Heart right ventricle (tissue), 16 donors: ENCODE data around the gene KMT2C. TPM values are rescaled to one million over a fixed set of nuclear protein-coding genes. Genes with fewer than 3 reads are reported as not detected.

Experiments used
- ATAC-seq, 8 donors: fragments of 200-7000 bp; cut with Tn5 transposase; one replicate each; pipeline ENCODE4 v1.9.1; 2020; ENCODE audit warnings: mild to moderate bottlenecking in 8 of 8, moderate library complexity in 8 of 8, moderate number of reproducible peaks in 1 of 8
- DNase-seq, 2 donors: peaks; one replicate each; pipeline ENCODE4 v3.0.0-alpha.2; 2020
- H3K27ac ChIP-seq, 10 donors: fragments of 200-600 bp; sonication (generic) in 2 of 10; one replicate each; pipeline versions ENCODE4 v1.5.0 to v1.8.0; 2020 to 2022; ENCODE audit warnings: mild to moderate bottlenecking in 3 of 10
- H3K27me3 ChIP-seq, 7 donors: fragments of 200-600 bp; one replicate each; pipeline ENCODE4 v1.8.0; 2021 to 2022; ENCODE audit warnings: mild to moderate bottlenecking in 2 of 7
- H3K36me3 ChIP-seq, 9 donors: fragments of 200-600 bp; sonication (generic) in 1 of 9; one replicate each; pipeline versions ENCODE4 v1.5.0 to v1.8.0; 2020 to 2022; ENCODE audit warnings: mild to moderate bottlenecking in 2 of 9
- H3K4me1 ChIP-seq, 9 donors: fragments of 200-600 bp; sonication (generic) in 1 of 9; one replicate each; pipeline versions ENCODE4 v1.5.0 to v1.8.0; 2020 to 2022; ENCODE audit warnings: mild to moderate bottlenecking in 4 of 9
- H3K4me3 ChIP-seq, 10 donors: fragments of 200-600 bp; sonication (generic) in 2 of 10; one replicate each; pipeline versions ENCODE4 v1.5.0 to v1.8.0; 2020 to 2022; ENCODE audit warnings: mild to moderate bottlenecking in 7 of 10, moderate library complexity in 2 of 10
- H3K9me3 ChIP-seq, 11 donors: fragments of 200-600 bp in 10 of 11; sonication (generic) in 2 of 11; one replicate each; pipeline versions ENCODE4 v1.5.0 to v1.8.0; 2013 to 2022; ENCODE audit warnings: mild to moderate bottlenecking in 2 of 11, control low read depth in 1 of 11, moderate library complexity in 1 of 11
- WGBS, 2 donors: extraction: QIAGEN DNeasy Blood & Tissue Kit; methylation state at CpG; one replicate each; pipeline ENCODE4 v1.1.7; 2013; ENCODE audit warnings: inconsistent platforms in 1 of 2; 5-methylcytosine and 5-hydroxymethylcytosine counted together
- intact Hi-C, 10 donors: fragments of 100-400 bp; cut with DNase I; formaldehyde crosslinking; loops; one replicate each; pipeline versions ENCODE4 v1.11.1 to v1.14.2; 2022
- polyA plus RNA-seq, 2 donors: library from polyadenylated mRNA; stranded (reverse); fragments of 200-250 nt; gene quantifications; one replicate each; pipeline ENCODE4 v1.2.3, GENCODE V29; 2013
- total RNA-seq, 10 donors: library from RNA; stranded (reverse); fragmentation: NEBNext Ultra II Directional in 3 of 10; extraction: Animal tissue kit (Norgen Biotek cat#: 25700) in 3 of 10; gene quantifications; one replicate each; pipeline versions ENCODE4 v1.2.1 to v1.2.4, GENCODE V29; 2021 to 2023
- TF ChIP-seq, protein P1 (sequence below), 9 donors: fragments of 200-600 bp; sonication (generic) in 2 of 9; IDR thresholded peaks; one replicate each; pipeline versions ENCODE4 v1.5.0 to v1.8.0; 2021 to 2022; ENCODE audit warnings: antibody characterized with exemption in 9 of 9, mild to moderate bottlenecking in 5 of 9, moderate library complexity in 1 of 9
- donor health status: Arrhythmogenic right ventricular cardiomyopathy.
- donor health status: ischemic (EF 13 %, LVEDD 7.1; RV severe dilation, severe dysfunction).
- donor health status: healthy with polysubstance abuse.
- donor health status: DM: no; HTN: yes; CAD: no.
- donor health status: DM: no; HTN: no; CAD: no.
- donor health status: ischemic (EF 25% LVEDD 6.9; RV normal size, moderate dysfunction).
- donor health status: ischemic (EF 25% LVEDD 5.7; RV mildly dilated, moderate dysfunction).
- donor health status: healthy.
- donor health status: DM: yes; HTN: yes; CAD: no.
- donor health status: Ischemic cardiomyopathy.
- donor health status: ischemic (EF 35%, LVEDD 5.7; RV mildly dilated, moderate dysfunction).
- donor health status: nonischemic (EF 11% LVEDD 7.7; RV severe dilation, severe dysfunction).
- donor health status: DM: yes; HTN: yes; CAD: no.
- donor health status: PGD.
- donor health status: ischemic (EF 29% LVEDD 5.4; RV normal size, mild dysfunction).
- donor health status: nonischemic (EF 23%, LVEDD 6.1; RV moderate dilation, normal function).

Gene KMT2C
- total and polyA plus RNA-seq, 12 donors: 5.5 to 54.3 (median 46.3) TPM

- no peaks in the 10 kb centered on the region for H3K9me3 ChIP-seq
- TF ChIP-seq, protein P1, sequence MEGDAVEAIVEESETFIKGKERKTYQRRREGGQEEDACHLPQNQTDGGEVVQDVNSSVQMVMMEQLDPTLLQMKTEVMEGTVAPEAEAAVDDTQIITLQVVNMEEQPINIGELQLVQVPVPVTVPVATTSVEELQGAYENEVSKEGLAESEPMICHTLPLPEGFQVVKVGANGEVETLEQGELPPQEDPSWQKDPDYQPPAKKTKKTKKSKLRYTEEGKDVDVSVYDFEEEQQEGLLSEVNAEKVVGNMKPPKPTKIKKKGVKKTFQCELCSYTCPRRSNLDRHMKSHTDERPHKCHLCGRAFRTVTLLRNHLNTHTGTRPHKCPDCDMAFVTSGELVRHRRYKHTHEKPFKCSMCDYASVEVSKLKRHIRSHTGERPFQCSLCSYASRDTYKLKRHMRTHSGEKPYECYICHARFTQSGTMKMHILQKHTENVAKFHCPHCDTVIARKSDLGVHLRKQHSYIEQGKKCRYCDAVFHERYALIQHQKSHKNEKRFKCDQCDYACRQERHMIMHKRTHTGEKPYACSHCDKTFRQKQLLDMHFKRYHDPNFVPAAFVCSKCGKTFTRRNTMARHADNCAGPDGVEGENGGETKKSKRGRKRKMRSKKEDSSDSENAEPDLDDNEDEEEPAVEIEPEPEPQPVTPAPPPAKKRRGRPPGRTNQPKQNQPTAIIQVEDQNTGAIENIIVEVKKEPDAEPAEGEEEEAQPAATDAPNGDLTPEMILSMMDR (IDR thresholded peaks at IDR 0.05): no peak
- WGBS, 2 donors: 27 to 36% methylated on average over 9 of the region's 9 CpGs
- H3K4me3 ChIP-seq: no peak overlapping the region
- intact Hi-C loops: loop anchor here in 1 of 10 donors (10.0 kb wide), 1 partner anchor 102 kb away; no protein-coding TSS in a partner anchor
- no peak for DNase-seq
- peaks cover 3 to 32% (median 17%) of the 10 kb centered on the region in 9 donors for H3K4me1 ChIP-seq
- H3K27ac ChIP-seq: peak overlapping the region in 8 of 10 donors; percentile 11 to 64 (median 49)
- H3K27me3 ChIP-seq: no peaks in the 10 kb centered on the region
- peaks cover 0 to 97% (median 19%) of the 10 kb centered on the region in 9 donors for H3K36me3 ChIP-seq
- peak; percentile 46 to 81 (median 70) for ATAC-seq
These were observed 299.1 kb downstream of the KMT2C start for GRCh38 chr7:152136686-152137085.

DNA sequence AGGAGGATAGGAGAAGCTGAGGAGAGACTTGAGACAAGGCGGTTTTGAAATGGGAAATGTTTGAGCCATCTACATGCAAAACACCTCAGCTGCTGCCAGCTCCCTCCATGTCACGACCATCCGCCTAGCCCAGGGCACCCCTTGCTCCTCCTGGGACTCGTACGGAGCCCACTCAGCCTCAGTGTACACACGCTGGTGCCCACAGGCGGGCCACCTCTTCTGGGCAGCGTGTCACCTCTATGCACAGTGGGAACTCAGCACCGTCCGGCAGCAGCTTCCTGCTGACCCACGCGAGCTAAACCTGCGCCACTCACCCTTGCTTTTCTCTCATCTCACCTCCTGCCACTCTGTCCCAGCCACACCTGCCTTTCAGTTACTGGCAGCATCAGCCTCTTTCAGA is 302.0 kb downstream of the KMT2C start:
- 92 to 96% methylated on average over 13 of the region's 13 CpGs for WGBS, 2 donors
- ATAC-seq: peak in 2 of 8 donors; percentile 11 to 23
- Histone ChIP-seq H3K27ac (no peak overlapping the region), H3K36me3 (peaks cover 0 to 97% (median 14%) of the 10 kb centered on the region in 9 donors), H3K9me3 (peaks cover 0 to 5% (median 0%) of the 10 kb centered on the region in 11 donors), H3K4me1 (peaks cover 3 to 32% (median 17%) of the 10 kb centered on the region in 9 donors), H3K4me3 (no peak overlapping the region), H3K27me3 (no peaks in the 10 kb centered on the region)
- DNase-seq: no peak
- TF ChIP-seq, protein P1 (IDR thresholded peaks at IDR 0.05): no peak
- intact Hi-C loops: loop anchor here in 1 of 10 donors (10.0 kb wide), 1 partner anchor 99 kb away; no protein-coding TSS in a partner anchor

GRCh38 chr7:152132812-152133211 is 303.0 kb downstream of the KMT2C start:
- H3K36me3 ChIP-seq: peaks cover 0 to 97% (median 5%) of the 10 kb centered on the region in 9 donors
- TF ChIP-seq, protein P1 (IDR thresholded peaks at IDR 0.05): no peak

DNA sequence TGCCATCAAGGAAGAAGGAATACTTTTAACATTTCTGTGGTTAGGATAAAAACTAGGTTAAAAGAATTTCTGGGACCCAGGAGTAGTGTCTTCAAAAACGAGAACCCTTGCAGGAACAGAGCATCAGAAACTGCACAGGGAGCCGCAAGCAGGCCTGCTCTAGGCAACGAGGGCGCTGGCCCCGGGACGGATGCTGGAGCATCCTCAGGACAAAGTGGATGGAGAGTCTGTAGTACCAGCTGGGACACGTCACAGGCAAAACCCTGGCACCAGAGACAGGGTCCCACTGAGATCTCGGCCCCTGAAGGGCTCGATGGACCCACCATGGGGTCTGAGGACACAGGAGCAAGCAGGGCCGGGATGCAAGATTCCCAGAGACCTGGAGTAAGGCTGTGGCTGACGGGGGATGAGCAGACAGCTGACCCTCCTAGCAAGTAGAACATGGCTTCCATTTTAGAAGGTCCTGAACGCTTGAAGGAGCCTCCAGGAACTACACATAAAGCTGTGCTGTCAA is 303.8 kb downstream of the KMT2C start:
- Histone ChIP-seq H3K27me3 (no peaks in the 10 kb centered on the region), H3K4me3 (no peak overlapping the region), H3K4me1 (peaks cover 3 to 26% (median 12%) of the 10 kb centered on the region in 9 donors), H3K36me3 (peaks cover 0 to 97% (median 5%) of the 10 kb centered on the region in 9 donors), H3K27ac (no peak overlapping the region), H3K9me3 (peaks cover 0 to 5% (median 0%) of the 10 kb centered on the region in 11 donors)
- no peak for DNase-seq
- intact Hi-C loops: loop anchor here in 1 of 10 donors (10.0 kb wide), 1 partner anchor 97 kb away; no protein-coding TSS in a partner anchor
- TF ChIP-seq, protein P1 (IDR thresholded peaks at IDR 0.05): no peak
- ATAC-seq: no peak
- 88 to 96% methylated on average over 12 of the region's 12 CpGs for WGBS, 2 donors

More at GRCh38 chr7:152132812-152133211, 303.0 kb downstream of the KMT2C start:
- no peak overlapping the region for H3K4me3 ChIP-seq
- no peak overlapping the region for H3K27ac ChIP-seq
- intact Hi-C loops: loop anchor here in 1 of 10 donors (10.0 kb wide), 1 partner anchor 98 kb away; no protein-coding TSS in a partner anchor
- DNase-seq: no peak
- peaks cover 3 to 32% (median 17%) of the 10 kb centered on the region in 9 donors for H3K4me1 ChIP-seq
- no peaks in the 10 kb centered on the region for H3K27me3 ChIP-seq
- 70 to 76% methylated on average over 5 of the region's 5 CpGs for WGBS, 2 donors
- H3K9me3 ChIP-seq: peaks cover 0 to 5% (median 0%) of the 10 kb centered on the region in 11 donors
- ATAC-seq: peak in 3 of 8 donors; percentile 37 to 49 (median 37)
